ENCODE measurements around the gene SUN1. TPM values are rescaled to one million over a fixed set of nuclear protein-coding genes. Genes with fewer than 3 reads are reported as not detected.

SUN1 gene
- total and polyA plus RNA-seq, 2 experiments from 2014 or later, result 72.3 to 109 TPM

DNA sequence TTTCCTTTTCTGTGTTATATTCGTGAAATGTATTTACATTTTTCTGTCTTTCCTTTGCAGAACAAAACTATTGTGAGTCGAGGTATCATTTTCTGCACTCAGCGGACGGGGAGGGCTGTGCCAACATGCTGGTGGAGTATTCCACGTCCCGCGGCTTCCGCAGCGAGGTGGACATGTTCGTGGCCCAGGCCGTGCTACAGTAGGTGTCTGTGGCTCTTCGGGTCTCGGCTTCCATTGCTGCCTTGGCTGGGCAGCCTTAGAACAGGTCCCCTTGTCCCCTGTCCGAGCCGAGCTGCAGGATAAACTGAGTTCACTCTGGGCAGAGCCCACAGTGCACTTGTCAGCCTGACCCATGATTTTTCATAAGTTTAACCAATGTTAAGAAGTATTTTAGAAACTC lies 58.6 kb downstream of the SUN1 start:
- Histone ChIP-seq H4K20me1 (ENCODE audit: insufficient read depth, poor library complexity, severe bottlenecking) (peaks cover 40% of the 10 kb centered on the region), H3K27ac (no peak overlapping the region), H3K4me3 (no peak overlapping the region), H3K4me2 (no peak overlapping the region), H3K9me3 (ENCODE audit: low read depth) (no peaks in the 10 kb centered on the region), H3K9me2 (replicated peaks; ENCODE audit: insufficient read depth) (no peaks in the 10 kb centered on the region), H3K27me3 (no peaks in the 10 kb centered on the region), H2AFZ (no peak overlapping the region), H3K79me2 (peaks cover 36% of the 10 kb centered on the region), H3K4me1 (ENCODE audit: insufficient read depth) (no peaks in the 10 kb centered on the region), H3K36me3 (replicated peaks; ENCODE audit: insufficient read depth, low read depth) (no peaks in the 10 kb centered on the region)
- TF ChIP-seq EZH2phosphoT487 (IDR thresholded peaks at IDR 0.05; ENCODE audit: low read depth, severe bottlenecking, unreplicated experiment), result no peak
- no peak for DNase-seq (ENCODE audit: low spot score)
- 95% methylated on average over 15 of the region's 15 CpGs for WGBS (ENCODE audit: low lambda C conversion rate, missing lambda C conversion rate)

GRCh38 chr7:891291-891690 lies 59.0 kb downstream of the SUN1 start:
- Histone ChIP-seq H4K20me1 (ENCODE audit: insufficient read depth, poor library complexity, severe bottlenecking) (peaks cover 35% of the 10 kb centered on the region), H3K27me3 (no peaks in the 10 kb centered on the region), H3K4me2 (no peak overlapping the region), H3K79me2 (peaks cover 32% of the 10 kb centered on the region), H2AFZ (no peak overlapping the region), H3K27ac (no peak overlapping the region), H3K4me3 (no peak overlapping the region), H3K9me3 (ENCODE audit: low read depth) (no peaks in the 10 kb centered on the region), H3K4me1 (ENCODE audit: insufficient read depth) (no peaks in the 10 kb centered on the region), H3K9me2 (replicated peaks; ENCODE audit: insufficient read depth) (no peaks in the 10 kb centered on the region), H3K36me3 (replicated peaks; ENCODE audit: insufficient read depth, low read depth) (no peaks in the 10 kb centered on the region)
- TF ChIP-seq EZH2 (IDR thresholded peaks at IDR 0.05; ENCODE audit: borderline replicate concordance) (no peak), CTCF (IDR thresholded peaks at IDR 0.05; ENCODE audit: poor library complexity) (no peak), EZH2phosphoT487 (IDR thresholded peaks at IDR 0.05; ENCODE audit: low read depth, severe bottlenecking, unreplicated experiment) (no peak)
- 94% methylated on average over 26 of the region's 29 CpGs for WGBS (ENCODE audit: low lambda C conversion rate, missing lambda C conversion rate)
- no peak for DNase-seq (ENCODE audit: low spot score)

DNA sequence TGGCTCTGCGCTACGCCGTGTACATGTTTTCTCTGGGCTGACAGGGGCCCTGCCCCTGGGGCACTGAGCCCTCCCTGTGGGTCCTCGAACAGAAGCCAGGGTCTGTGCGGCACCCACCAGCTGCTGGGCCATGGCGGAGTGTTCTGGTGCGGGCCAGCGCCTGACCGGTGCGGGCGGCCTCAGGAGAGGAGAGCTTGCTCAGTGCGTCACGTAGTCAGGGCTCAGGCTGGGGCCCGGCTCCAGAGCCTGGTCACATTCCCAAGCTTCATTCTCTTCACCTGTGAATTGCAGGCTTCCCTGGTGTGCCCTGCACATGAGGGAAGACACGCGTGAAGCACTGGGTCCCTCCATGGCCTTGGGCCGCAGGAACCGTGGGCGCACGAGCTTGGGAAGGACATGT lies 59.5 kb downstream of the SUN1 start:
- H3K79me2 ChIP-seq, result peaks cover 27% of the 10 kb centered on the region
- no peaks in the 10 kb centered on the region for H3K27me3 ChIP-seq
- peaks cover 30% of the 10 kb centered on the region for H4K20me1 ChIP-seq (ENCODE audit: insufficient read depth, poor library complexity, severe bottlenecking)
- no peak overlapping the region for H3K4me2 ChIP-seq
- no peaks in the 10 kb centered on the region for H3K4me1 ChIP-seq (ENCODE audit: insufficient read depth)
- H3K4me3 ChIP-seq, result no peak overlapping the region
- no peak overlapping the region for H2AFZ ChIP-seq
- H3K9me2 ChIP-seq (replicated peaks; ENCODE audit: insufficient read depth), result no peaks in the 10 kb centered on the region
- WGBS (ENCODE audit: low lambda C conversion rate, missing lambda C conversion rate), result 96% methylated on average over 20 of the region's 20 CpGs
- H3K9me3 ChIP-seq (ENCODE audit: low read depth), result no peaks in the 10 kb centered on the region
- TF ChIP-seq EZH2phosphoT487 (IDR thresholded peaks at IDR 0.05; ENCODE audit: low read depth, severe bottlenecking, unreplicated experiment) (no peak), CTCF (IDR thresholded peaks at IDR 0.05; ENCODE audit: poor library complexity) (no peak), EZH2 (IDR thresholded peaks at IDR 0.05; ENCODE audit: borderline replicate concordance) (no peak)
- H3K36me3 ChIP-seq (replicated peaks; ENCODE audit: insufficient read depth, low read depth), result no peaks in the 10 kb centered on the region
- DNase-seq (ENCODE audit: low spot score), result no peak
- H3K27ac ChIP-seq, result no peak overlapping the region

GRCh38 chr7:892648-893593 lies 60.6 kb downstream of the SUN1 start:
- no peaks in the 10 kb centered on the region for H3K9me2 ChIP-seq (replicated peaks; ENCODE audit: insufficient read depth)
- peaks cover 16% of the 10 kb centered on the region for H3K79me2 ChIP-seq
- 94% methylated on average over 25 of the region's 48 CpGs for WGBS (ENCODE audit: low lambda C conversion rate, missing lambda C conversion rate)
- no peak overlapping the region for H2AFZ ChIP-seq
- H3K4me3 ChIP-seq, result no peak overlapping the region
- no peaks in the 10 kb centered on the region for H3K9me3 ChIP-seq (ENCODE audit: low read depth)
- H3K4me2 ChIP-seq, result no peak overlapping the region
- TF ChIP-seq EZH2phosphoT487 (IDR thresholded peaks at IDR 0.05; ENCODE audit: low read depth, severe bottlenecking, unreplicated experiment), result no peak
- TF ChIP-seq CTCF (IDR thresholded peaks at IDR 0.05; ENCODE audit: poor library complexity), result no peak
- no peak for TF ChIP-seq EZH2 (IDR thresholded peaks at IDR 0.05; ENCODE audit: borderline replicate concordance)
- H3K27me3 ChIP-seq, result no peaks in the 10 kb centered on the region
- no peak for DNase-seq (ENCODE audit: low spot score)
- no peak overlapping the region for H3K27ac ChIP-seq
- H3K36me3 ChIP-seq (replicated peaks; ENCODE audit: insufficient read depth, low read depth), result no peaks in the 10 kb centered on the region
- peaks cover 19% of the 10 kb centered on the region for H4K20me1 ChIP-seq (ENCODE audit: insufficient read depth, poor library complexity, severe bottlenecking)
- H3K4me1 ChIP-seq (ENCODE audit: insufficient read depth), result no peaks in the 10 kb centered on the region
